Heart right ventricle (tissue), 16 donors: Measurements from ENCODE around the gene COL15A1. TPM values are rescaled to one million over a fixed set of nuclear protein-coding genes. Genes with fewer than 3 reads are reported as not detected.

Experiments used
- ATAC-seq, 8 donors: fragments of 200-7000 bp; cut with Tn5 transposase; one replicate each; pipeline ENCODE4 v1.9.1; 2020; ENCODE audit warnings: mild to moderate bottlenecking in 8 of 8, moderate library complexity in 8 of 8, moderate number of reproducible peaks in 1 of 8
- DNase-seq, 2 donors: peaks; one replicate each; pipeline ENCODE4 v3.0.0-alpha.2; 2020
- H3K27ac ChIP-seq, 10 donors: fragments of 200-600 bp; sonication (generic) in 2 of 10; one replicate each; pipeline versions ENCODE4 v1.5.0 to v1.8.0; 2020 to 2022; ENCODE audit warnings: mild to moderate bottlenecking in 3 of 10
- H3K27me3 ChIP-seq, 7 donors: fragments of 200-600 bp; one replicate each; pipeline ENCODE4 v1.8.0; 2021 to 2022; ENCODE audit warnings: mild to moderate bottlenecking in 2 of 7
- H3K36me3 ChIP-seq, 9 donors: fragments of 200-600 bp; sonication (generic) in 1 of 9; one replicate each; pipeline versions ENCODE4 v1.5.0 to v1.8.0; 2020 to 2022; ENCODE audit warnings: mild to moderate bottlenecking in 2 of 9
- H3K4me1 ChIP-seq, 9 donors: fragments of 200-600 bp; sonication (generic) in 1 of 9; one replicate each; pipeline versions ENCODE4 v1.5.0 to v1.8.0; 2020 to 2022; ENCODE audit warnings: mild to moderate bottlenecking in 4 of 9
- H3K4me3 ChIP-seq, 10 donors: fragments of 200-600 bp; sonication (generic) in 2 of 10; one replicate each; pipeline versions ENCODE4 v1.5.0 to v1.8.0; 2020 to 2022; ENCODE audit warnings: mild to moderate bottlenecking in 7 of 10, moderate library complexity in 2 of 10
- H3K9me3 ChIP-seq, 11 donors: fragments of 200-600 bp in 10 of 11; sonication (generic) in 2 of 11; one replicate each; pipeline versions ENCODE4 v1.5.0 to v1.8.0; 2013 to 2022; ENCODE audit warnings: mild to moderate bottlenecking in 2 of 11, control low read depth in 1 of 11, moderate library complexity in 1 of 11
- WGBS, 2 donors: extraction: QIAGEN DNeasy Blood & Tissue Kit; methylation state at CpG; one replicate each; pipeline ENCODE4 v1.1.7; 2013; ENCODE audit warnings: inconsistent platforms in 1 of 2; 5-methylcytosine and 5-hydroxymethylcytosine counted together
- intact Hi-C, 10 donors: fragments of 100-400 bp; cut with DNase I; formaldehyde crosslinking; loops; one replicate each; pipeline versions ENCODE4 v1.11.1 to v1.14.2; 2022
- polyA plus RNA-seq, 2 donors: library from polyadenylated mRNA; stranded (reverse); fragments of 200-250 nt; gene quantifications; one replicate each; pipeline ENCODE4 v1.2.3, GENCODE V29; 2013
- total RNA-seq, 10 donors: library from RNA; stranded (reverse); fragmentation: NEBNext Ultra II Directional in 3 of 10; extraction: Animal tissue kit (Norgen Biotek cat#: 25700) in 3 of 10; gene quantifications; one replicate each; pipeline versions ENCODE4 v1.2.1 to v1.2.4, GENCODE V29; 2021 to 2023
- TF ChIP-seq, protein P1 (sequence below), 9 donors: fragments of 200-600 bp; sonication (generic) in 2 of 9; IDR thresholded peaks; one replicate each; pipeline versions ENCODE4 v1.5.0 to v1.8.0; 2021 to 2022; ENCODE audit warnings: antibody characterized with exemption in 9 of 9, mild to moderate bottlenecking in 5 of 9, moderate library complexity in 1 of 9
- donor health status: Arrhythmogenic right ventricular cardiomyopathy.
- donor health status: ischemic (EF 13 %, LVEDD 7.1; RV severe dilation, severe dysfunction).
- donor health status: healthy with polysubstance abuse.
- donor health status: DM: no; HTN: yes; CAD: no.
- donor health status: DM: no; HTN: no; CAD: no.
- donor health status: ischemic (EF 25% LVEDD 6.9; RV normal size, moderate dysfunction).
- donor health status: ischemic (EF 25% LVEDD 5.7; RV mildly dilated, moderate dysfunction).
- donor health status: healthy.
- donor health status: DM: yes; HTN: yes; CAD: no.
- donor health status: Ischemic cardiomyopathy.
- donor health status: ischemic (EF 35%, LVEDD 5.7; RV mildly dilated, moderate dysfunction).
- donor health status: nonischemic (EF 11% LVEDD 7.7; RV severe dilation, severe dysfunction).
- donor health status: DM: yes; HTN: yes; CAD: no.
- donor health status: PGD.
- donor health status: ischemic (EF 29% LVEDD 5.4; RV normal size, mild dysfunction).
- donor health status: nonischemic (EF 23%, LVEDD 6.1; RV moderate dilation, normal function).

Gene COL15A1
- total and polyA plus RNA-seq, 12 donors, result 25.6 to 64.8 (median 51.0) TPM

DNA sequence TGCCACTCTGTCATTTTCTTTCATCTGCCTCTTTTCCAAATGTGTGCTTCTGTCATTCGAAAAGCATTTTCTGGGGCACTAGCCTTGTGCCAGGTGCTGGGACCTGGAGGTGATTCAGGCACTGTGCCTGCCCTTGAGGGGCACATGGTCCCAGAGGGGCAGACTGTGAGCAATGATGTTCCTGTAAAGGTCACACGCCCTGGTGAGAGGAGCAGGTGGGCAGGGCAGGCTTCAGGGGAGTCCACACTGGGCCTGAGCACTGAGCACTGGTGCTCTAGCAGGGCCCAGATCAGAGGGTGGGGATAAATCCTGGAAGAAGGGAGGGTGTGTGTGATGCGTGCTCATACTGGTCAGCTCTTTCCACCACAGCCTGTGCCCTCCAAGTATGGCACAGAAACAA, 77.8 kb downstream of the COL15A1 start:
- DNase-seq (no peak), ATAC-seq (no peak)
- H3K27me3 ChIP-seq, result peaks cover 0 to 8% (median 0%) of the 10 kb centered on the region in 7 donors
- no peaks in the 10 kb centered on the region for H3K9me3 ChIP-seq
- no peak overlapping the region for H3K4me3 ChIP-seq
- WGBS, 2 donors, result 92 to 94% methylated on average over 3 of the region's 3 CpGs
- H3K4me1 ChIP-seq, result peaks cover 0 to 36% (median 13%) of the 10 kb centered on the region in 9 donors
- TF ChIP-seq, protein P1, sequence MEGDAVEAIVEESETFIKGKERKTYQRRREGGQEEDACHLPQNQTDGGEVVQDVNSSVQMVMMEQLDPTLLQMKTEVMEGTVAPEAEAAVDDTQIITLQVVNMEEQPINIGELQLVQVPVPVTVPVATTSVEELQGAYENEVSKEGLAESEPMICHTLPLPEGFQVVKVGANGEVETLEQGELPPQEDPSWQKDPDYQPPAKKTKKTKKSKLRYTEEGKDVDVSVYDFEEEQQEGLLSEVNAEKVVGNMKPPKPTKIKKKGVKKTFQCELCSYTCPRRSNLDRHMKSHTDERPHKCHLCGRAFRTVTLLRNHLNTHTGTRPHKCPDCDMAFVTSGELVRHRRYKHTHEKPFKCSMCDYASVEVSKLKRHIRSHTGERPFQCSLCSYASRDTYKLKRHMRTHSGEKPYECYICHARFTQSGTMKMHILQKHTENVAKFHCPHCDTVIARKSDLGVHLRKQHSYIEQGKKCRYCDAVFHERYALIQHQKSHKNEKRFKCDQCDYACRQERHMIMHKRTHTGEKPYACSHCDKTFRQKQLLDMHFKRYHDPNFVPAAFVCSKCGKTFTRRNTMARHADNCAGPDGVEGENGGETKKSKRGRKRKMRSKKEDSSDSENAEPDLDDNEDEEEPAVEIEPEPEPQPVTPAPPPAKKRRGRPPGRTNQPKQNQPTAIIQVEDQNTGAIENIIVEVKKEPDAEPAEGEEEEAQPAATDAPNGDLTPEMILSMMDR (IDR thresholded peaks at IDR 0.05), result no peak
- H3K27ac ChIP-seq, result peak overlapping the region in 2 of 10 donors; percentile 35 to 73
- H3K36me3 ChIP-seq, result peaks cover 0 to 98% (median 18%) of the 10 kb centered on the region in 9 donors
- intact Hi-C loops, result loop anchor here in 1 of 10 donors (5.0 kb wide), 1 partner anchor 51 kb away; no protein-coding TSS in a partner anchor

DNA sequence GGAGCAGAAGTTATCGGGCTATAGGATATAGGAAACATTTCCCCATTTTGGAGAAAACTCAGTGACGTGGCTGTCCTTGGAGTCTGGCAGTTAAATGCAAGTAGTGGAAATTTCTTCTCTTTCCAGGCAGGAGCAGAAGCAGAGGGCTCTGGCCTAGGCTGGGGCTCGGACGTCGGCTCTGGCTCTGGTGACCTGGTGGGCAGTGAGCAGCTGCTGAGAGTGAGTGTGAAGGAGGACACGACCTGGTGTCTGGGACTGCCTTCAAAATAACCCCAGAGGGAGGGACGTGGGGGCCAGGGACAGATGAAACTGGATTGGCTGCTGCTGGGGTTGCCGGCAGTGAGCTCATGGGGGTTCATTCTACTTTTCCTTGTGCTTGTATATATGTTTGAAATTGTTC, 79.5 kb downstream of the COL15A1 start:
- TF ChIP-seq, protein P1 (IDR thresholded peaks at IDR 0.05), result no peak
- intact Hi-C loops, result loop anchor here in 1 of 10 donors (5.0 kb wide), 1 partner anchor 49 kb away; no protein-coding TSS in a partner anchor
- H3K27ac ChIP-seq, result peak overlapping the region in 6 of 10 donors; percentile 21 to 73 (median 36)
- 65 to 72% methylated on average over 8 of the region's 8 CpGs for WGBS, 2 donors
- H3K9me3 ChIP-seq, result no peaks in the 10 kb centered on the region
- peaks cover 0 to 8% (median 0%) of the 10 kb centered on the region in 7 donors for H3K27me3 ChIP-seq
- peaks cover 0 to 36% (median 13%) of the 10 kb centered on the region in 9 donors for H3K4me1 ChIP-seq
- ATAC-seq (peak in 6 of 8 donors; percentile 21 to 66 (median 36)), DNase-seq (peak in 1 of 2 donors; percentile 31)
- peaks cover 0 to 98% (median 20%) of the 10 kb centered on the region in 9 donors for H3K36me3 ChIP-seq
- H3K4me3 ChIP-seq, result no peak overlapping the region

DNA sequence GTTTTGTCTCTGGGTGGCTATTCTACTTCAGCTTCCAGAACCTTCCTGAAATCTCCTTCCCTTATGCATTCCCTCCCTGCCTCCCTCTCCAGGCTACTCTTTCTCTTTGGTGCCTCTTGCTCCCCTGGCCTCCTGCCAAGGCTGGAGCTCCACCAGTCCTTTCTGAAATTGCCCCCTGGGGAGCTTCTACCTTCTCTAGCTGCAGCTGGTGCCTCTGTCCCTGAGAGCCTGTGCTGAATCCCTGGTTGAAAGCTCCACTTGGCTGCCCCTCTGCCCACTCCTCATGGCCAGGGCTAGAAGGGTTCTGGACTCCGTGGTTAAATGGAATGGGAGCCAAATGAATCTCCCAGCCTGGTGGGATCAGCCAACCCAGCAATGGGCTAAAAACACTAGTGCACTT, 80.1 kb downstream of the COL15A1 start:
- peaks cover 0 to 98% (median 20%) of the 10 kb centered on the region in 9 donors for H3K36me3 ChIP-seq
- H3K27ac ChIP-seq, result peak overlapping the region in 5 of 10 donors; percentile 21 to 73 (median 37)
- TF ChIP-seq, protein P1 (IDR thresholded peaks at IDR 0.05), result no peak
- no peaks in the 10 kb centered on the region for H3K9me3 ChIP-seq
- peak in 2 of 8 donors; percentile 17 to 23 for ATAC-seq
- intact Hi-C loops, result loop anchor here in 1 of 10 donors (5.0 kb wide), 1 partner anchor 48 kb away; no protein-coding TSS in a partner anchor
- peaks cover 0 to 36% (median 13%) of the 10 kb centered on the region in 9 donors for H3K4me1 ChIP-seq
- H3K27me3 ChIP-seq, result peaks cover 0 to 8% (median 0%) of the 10 kb centered on the region in 7 donors
- peak in 1 of 2 donors; percentile 54 for DNase-seq
- WGBS, 2 donors, result 64 to 76% methylated on average over 1 of the region's 1 CpG
- no peak overlapping the region for H3K4me3 ChIP-seq

- H3K9me3 ChIP-seq, result no peaks in the 10 kb centered on the region
- H3K4me1 ChIP-seq, result peaks cover 0 to 36% (median 13%) of the 10 kb centered on the region in 9 donors
- H3K27ac ChIP-seq, result no peak overlapping the region
- H3K36me3 ChIP-seq, result peaks cover 0 to 98% (median 20%) of the 10 kb centered on the region in 9 donors
- intact Hi-C loops, result loop anchor here in 1 of 10 donors (5.0 kb wide), 1 partner anchor 47 kb away; no protein-coding TSS in a partner anchor
- no peak for ATAC-seq
- TF ChIP-seq, protein P1 (IDR thresholded peaks at IDR 0.05), result no peak
- WGBS, 2 donors, result 74 to 82% methylated on average over 6 of the region's 6 CpGs
- H3K4me3 ChIP-seq, result no peak overlapping the region
- no peak for DNase-seq
- peaks cover 0 to 8% (median 0%) of the 10 kb centered on the region in 7 donors for H3K27me3 ChIP-seq
Measured at GRCh38 chr9:99024959-99025358, 81.3 kb downstream of the COL15A1 start.
